ENCODE results near the gene CCDC177.
A peak's percentile ranks its signal among the peaks of the same experiment; 100 is the strongest.
"Not testable (repeated sequence)": the region's sequence is repeated elsewhere in the genome, so short reads cannot be mapped to it uniquely, and the experiment has no call there.

CCDC177 gene

GRCh38 chr14:69612783-69613130, 38.1 kb upstream of the CCDC177 start:
- no peaks in the 10 kb centered on the region for H3K9me3 ChIP-seq (ENCODE audit: insufficient read depth, low read depth, low read length)
- no peak overlapping the region for H3K27ac ChIP-seq (ENCODE audit: low read length)
- peaks cover 15% of the 10 kb centered on the region for H3K4me1 ChIP-seq (ENCODE audit: insufficient read depth, low read length)
- peak overlapping the region; percentile 79 for H3K4me3 ChIP-seq (ENCODE audit: low read length)
- H3K9ac ChIP-seq (ENCODE audit: low read depth, low read length), result no peak overlapping the region; the same call in 1 of the 2 replicates
- no peaks in the 10 kb centered on the region for H3K36me3 ChIP-seq (ENCODE audit: insufficient read depth, low read depth, low read length)
- peaks cover 16% of the 10 kb centered on the region; the same call in 1 of the 2 replicates for H3K27me3 ChIP-seq (ENCODE audit: insufficient read depth, low read length)

GRCh38 chr14:69612014-69612782, 37.5 kb upstream of the CCDC177 start:
- H3K4me1 ChIP-seq (ENCODE audit: insufficient read depth, low read length), result peaks cover 15% of the 10 kb centered on the region
- H3K36me3 ChIP-seq (ENCODE audit: insufficient read depth, low read depth, low read length), result no peaks in the 10 kb centered on the region
- peak overlapping the region; percentile 79 for H3K4me3 ChIP-seq (ENCODE audit: low read length)
- H3K27ac ChIP-seq (ENCODE audit: low read length), result no peak overlapping the region
- no peaks in the 10 kb centered on the region for H3K9me3 ChIP-seq (ENCODE audit: insufficient read depth, low read depth, low read length)
- H3K27me3 ChIP-seq (ENCODE audit: insufficient read depth, low read length), result peaks cover 16% of the 10 kb centered on the region; the same call in 1 of the 2 replicates
- peak overlapping the region; percentile 63; the same call in 1 of the 2 replicates for H3K9ac ChIP-seq (ENCODE audit: low read depth, low read length)

- Histone ChIP-seq H3K9me3 (ENCODE audit: insufficient read depth, low read depth, low read length) (no peaks in the 10 kb centered on the region), H3K27ac (ENCODE audit: low read length) (no peak within 1 kb of the TSS), H3K4me1 (ENCODE audit: insufficient read depth, low read length) (peaks cover 15% of the 10 kb centered on the region), H3K9ac (ENCODE audit: low read depth, low read length) (peak within 1 kb of the TSS; percentile 84; the same call in 1 of the 2 replicates), H3K36me3 (ENCODE audit: insufficient read depth, low read depth, low read length) (no peaks in the 10 kb centered on the region), H3K4me3 (ENCODE audit: low read length) (peak within 1 kb of the TSS; percentile 83), H3K27me3 (ENCODE audit: insufficient read depth, low read length) (peaks cover 16% of the 10 kb centered on the region; the same call in 1 of the 2 replicates)
These were observed 36.7 kb upstream of the CCDC177 start, which contains the start of gene SUSD6 for GRCh38 chr14:69611172-69612013. TSS of gene SUSD6 (plus strand) at chr14:69611596. CDS start at chr14:69658593, 46,997 bp downstream.

- no peak overlapping the region for H3K27ac ChIP-seq (ENCODE audit: low read length)
- H3K9me3 ChIP-seq (ENCODE audit: insufficient read depth, low read depth, low read length), result no peaks in the 10 kb centered on the region
- no peaks in the 10 kb centered on the region for H3K36me3 ChIP-seq (ENCODE audit: insufficient read depth, low read depth, low read length)
- H3K4me1 ChIP-seq (ENCODE audit: insufficient read depth, low read length), result peaks cover 15% of the 10 kb centered on the region
- peak overlapping the region; percentile 83 for H3K4me3 ChIP-seq (ENCODE audit: low read length)
- peak overlapping the region; percentile 84; the same call in 1 of the 2 replicates for H3K9ac ChIP-seq (ENCODE audit: low read depth, low read length)
- peaks cover 16% of the 10 kb centered on the region; the same call in 1 of the 2 replicates for H3K27me3 ChIP-seq (ENCODE audit: insufficient read depth, low read length)
These were observed 36.2 kb upstream of the CCDC177 start for GRCh38 chr14:69610874-69611171.

GRCh38 chr14:69610020-69610873, 35.6 kb upstream of the CCDC177 start:
- peak overlapping the region; percentile 83 for H3K4me3 ChIP-seq (ENCODE audit: low read length)
- peaks cover 15% of the 10 kb centered on the region for H3K4me1 ChIP-seq (ENCODE audit: insufficient read depth, low read length)
- H3K9ac ChIP-seq (ENCODE audit: low read depth, low read length), result peak overlapping the region; percentile 84; the same call in 1 of the 2 replicates
- H3K9me3 ChIP-seq (ENCODE audit: insufficient read depth, low read depth, low read length), result no peaks in the 10 kb centered on the region
- no peak overlapping the region for H3K27ac ChIP-seq (ENCODE audit: low read length)
- no peaks in the 10 kb centered on the region for H3K36me3 ChIP-seq (ENCODE audit: insufficient read depth, low read depth, low read length)
- H3K27me3 ChIP-seq (ENCODE audit: insufficient read depth, low read length), result peaks cover 16% of the 10 kb centered on the region; the same call in 1 of the 2 replicates

- Histone ChIP-seq H3K36me3 (ENCODE audit: insufficient read depth, low read depth, low read length) (no peaks in the 10 kb centered on the region), H3K27me3 (ENCODE audit: insufficient read depth, low read length) (no peaks in the 10 kb centered on the region), H3K4me1 (ENCODE audit: insufficient read depth, low read length) (peaks cover 8% of the 10 kb centered on the region), H3K9ac (ENCODE audit: low read depth, low read length) (no peak overlapping the region), H3K27ac (ENCODE audit: low read length) (no peak overlapping the region), H3K9me3 (ENCODE audit: insufficient read depth, low read depth, low read length) (no peaks in the 10 kb centered on the region), H3K4me3 (ENCODE audit: low read length) (no peak overlapping the region)
These were observed 31.9 kb upstream of the CCDC177 start for GRCh38 chr14:69606258-69607184.

- no peaks in the 10 kb centered on the region for H3K36me3 ChIP-seq (ENCODE audit: insufficient read depth, low read depth, low read length)
- no peaks in the 10 kb centered on the region for H3K9me3 ChIP-seq (ENCODE audit: insufficient read depth, low read depth, low read length)
- H3K4me1 ChIP-seq (ENCODE audit: insufficient read depth, low read length), result peaks cover 8% of the 10 kb centered on the region
- no peak overlapping the region for H3K9ac ChIP-seq (ENCODE audit: low read depth, low read length)
- no peak overlapping the region for H3K27ac ChIP-seq (ENCODE audit: low read length)
- H3K27me3 ChIP-seq (ENCODE audit: insufficient read depth, low read length), result no peaks in the 10 kb centered on the region
- H3K4me3 ChIP-seq (ENCODE audit: low read length), result no peak overlapping the region
These were observed 31.1 kb upstream of the CCDC177 start for GRCh38 chr14:69605738-69606137.

GRCh38 chr14:69600304-69600891, 25.7 kb upstream of the CCDC177 start:
- no peak overlapping the region for H3K27ac ChIP-seq (ENCODE audit: low read length)
- H3K27me3 ChIP-seq (ENCODE audit: insufficient read depth, low read length), result no peaks in the 10 kb centered on the region
- no peak overlapping the region for H3K4me3 ChIP-seq (ENCODE audit: low read length)
- H3K9ac ChIP-seq (ENCODE audit: low read depth, low read length), result no peak overlapping the region
- H3K9me3 ChIP-seq (ENCODE audit: insufficient read depth, low read depth, low read length), result no peaks in the 10 kb centered on the region
- H3K36me3 ChIP-seq (ENCODE audit: insufficient read depth, low read depth, low read length), result no peaks in the 10 kb centered on the region
- no peaks in the 10 kb centered on the region; the same call in 1 of the 2 replicates for H3K4me1 ChIP-seq (ENCODE audit: insufficient read depth, low read length)

- H3K4me3 ChIP-seq (ENCODE audit: low read length); H3K27ac ChIP-seq (ENCODE audit: low read length); H3K4me1 ChIP-seq (ENCODE audit: insufficient read depth, low read length); H3K36me3 ChIP-seq (ENCODE audit: insufficient read depth, low read depth, low read length); H3K27me3 ChIP-seq (ENCODE audit: insufficient read depth, low read length); H3K9me3 ChIP-seq (ENCODE audit: insufficient read depth, low read depth, low read length); H3K9ac ChIP-seq (ENCODE audit: low read depth, low read length): not testable (repeated sequence)
These were observed 24.8 kb upstream of the CCDC177 start for GRCh38 chr14:69599431-69599830.

- no peak overlapping the region for H3K9ac ChIP-seq (ENCODE audit: low read depth, low read length)
- H3K4me1 ChIP-seq (ENCODE audit: insufficient read depth, low read length), result no peaks in the 10 kb centered on the region
- no peaks in the 10 kb centered on the region for H3K9me3 ChIP-seq (ENCODE audit: insufficient read depth, low read depth, low read length)
- no peak overlapping the region for H3K4me3 ChIP-seq (ENCODE audit: low read length)
- H3K27me3 ChIP-seq (ENCODE audit: insufficient read depth, low read length), result no peaks in the 10 kb centered on the region
- H3K27ac ChIP-seq (ENCODE audit: low read length), result no peak overlapping the region
- H3K36me3 ChIP-seq (ENCODE audit: insufficient read depth, low read depth, low read length), result no peaks in the 10 kb centered on the region
These were observed 20.7 kb upstream of the CCDC177 start for GRCh38 chr14:69595336-69595735.

All from iPS-20b (cell line).